Osteocyte (in vitro differentiated cells): ENCODE data around the gene VAV3. TPM values are rescaled to one million over a fixed set of nuclear protein-coding genes. Genes with fewer than 3 reads are reported as not detected.

Source experiments
- DNase-seq: peaks from one replicate; pipeline ENCODE4 v3.0.0; 2021; ENCODE audit warnings: mixed read lengths; ENCODE audit not compliant: unreplicated experiment; ENCODE audit errors: extremely low spot score
- H3K27ac Mint-ChIP-seq: one replicate; pipeline ENCODE4 v1.8.0; 2021; ENCODE audit warnings: mild to moderate bottlenecking, mixed read lengths; ENCODE audit not compliant: unreplicated experiment
- H3K27me3 Mint-ChIP-seq: one replicate; pipeline ENCODE4 v1.8.0; 2021; ENCODE audit warnings: mixed read lengths; ENCODE audit not compliant: unreplicated experiment
- H3K36me3 Mint-ChIP-seq: one replicate; pipeline ENCODE4 v1.8.0; 2021; ENCODE audit warnings: mixed read lengths; ENCODE audit not compliant: unreplicated experiment
- H3K4me1 Mint-ChIP-seq: one replicate; pipeline ENCODE4 v1.8.0; 2021; ENCODE audit warnings: mixed read lengths; ENCODE audit not compliant: unreplicated experiment
- H3K4me3 Mint-ChIP-seq: one replicate; pipeline ENCODE4 v1.8.0; 2021; ENCODE audit warnings: mild to moderate bottlenecking, moderate library complexity, mixed read lengths; ENCODE audit not compliant: unreplicated experiment
- H3K9me3 Mint-ChIP-seq: one replicate; pipeline ENCODE4 v1.8.0; 2021; ENCODE audit warnings: mixed read lengths; ENCODE audit not compliant: unreplicated experiment
- CTCF ChIP-seq: fragments of 200-600 bp; sonication (generic); IDR thresholded peaks from 2 replicates; pipeline ENCODE4 v1.5.0; 2021; ENCODE audit warnings: antibody characterized with exemption, mild to moderate bottlenecking, moderate library complexity
- total RNA-seq: library from RNA; stranded (reverse); gene quantifications from 2 replicates; pipeline ENCODE4 v1.2.1, GENCODE V29; 2021

The VAV3 gene
- total RNA-seq, 1 donor from 2014 or later, result not detected

GRCh38 chr1:107550358-107550757, 414.6 kb downstream of the VAV3 start:
- H3K4me3 Mint-ChIP-seq, result no peak overlapping the region
- H3K36me3 Mint-ChIP-seq, result no peaks in the 10 kb centered on the region
- no peak overlapping the region for H3K27ac Mint-ChIP-seq
- no peaks in the 10 kb centered on the region for H3K27me3 Mint-ChIP-seq
- H3K4me1 Mint-ChIP-seq, result no peaks in the 10 kb centered on the region
- peaks cover 2% of the 10 kb centered on the region for H3K9me3 Mint-ChIP-seq
- TF ChIP-seq CTCF, result no peak
- no peak for DNase-seq

- Mint-ChIP-seq H3K27me3 (no peaks in the 10 kb centered on the region), H3K36me3 (no peaks in the 10 kb centered on the region), H3K4me3 (no peak overlapping the region), H3K9me3 (peaks cover 3% of the 10 kb centered on the region), H3K4me1 (no peaks in the 10 kb centered on the region), H3K27ac (no peak overlapping the region)
- no peak for DNase-seq
- TF ChIP-seq CTCF, result no peak
Observed at GRCh38 chr1:107549152-107549810, 415.7 kb downstream of the VAV3 start.

- no peak overlapping the region for H3K27ac Mint-ChIP-seq
- no peak for TF ChIP-seq CTCF
- DNase-seq, result no peak
Observed at GRCh38 chr1:107548276-107548675, 416.7 kb downstream of the VAV3 start.

GRCh38 chr1:107547363-107548155, 417.4 kb downstream of the VAV3 start:
- Mint-ChIP-seq H3K9me3 (peaks cover 4% of the 10 kb centered on the region), H3K27me3 (no peaks in the 10 kb centered on the region), H3K4me3 (no peak overlapping the region), H3K27ac (no peak overlapping the region), H3K36me3 (no peaks in the 10 kb centered on the region), H3K4me1 (no peaks in the 10 kb centered on the region)
- no peak for DNase-seq
- no peak for TF ChIP-seq CTCF

More at GRCh38 chr1:107548276-107548675, 416.7 kb downstream of the VAV3 start:
- H3K36me3 Mint-ChIP-seq, result no peaks in the 10 kb centered on the region
- H3K9me3 Mint-ChIP-seq, result peaks cover 4% of the 10 kb centered on the region
- H3K4me3 Mint-ChIP-seq, result no peak overlapping the region
- H3K27me3 Mint-ChIP-seq, result no peaks in the 10 kb centered on the region
- no peaks in the 10 kb centered on the region for H3K4me1 Mint-ChIP-seq

GRCh38 chr1:107546576-107546975, 418.4 kb downstream of the VAV3 start:
- no peak for TF ChIP-seq CTCF
- Mint-ChIP-seq H3K36me3 (no peaks in the 10 kb centered on the region), H3K4me3 (no peak overlapping the region), H3K9me3 (peaks cover 4% of the 10 kb centered on the region), H3K27me3 (no peaks in the 10 kb centered on the region), H3K4me1 (no peaks in the 10 kb centered on the region), H3K27ac (no peak overlapping the region)
- DNase-seq, result no peak
